ENCODE results near the gene TBX19.
A peak's percentile ranks its signal among the peaks of the same experiment; 100 is the strongest.

Gene TBX19

DNA sequence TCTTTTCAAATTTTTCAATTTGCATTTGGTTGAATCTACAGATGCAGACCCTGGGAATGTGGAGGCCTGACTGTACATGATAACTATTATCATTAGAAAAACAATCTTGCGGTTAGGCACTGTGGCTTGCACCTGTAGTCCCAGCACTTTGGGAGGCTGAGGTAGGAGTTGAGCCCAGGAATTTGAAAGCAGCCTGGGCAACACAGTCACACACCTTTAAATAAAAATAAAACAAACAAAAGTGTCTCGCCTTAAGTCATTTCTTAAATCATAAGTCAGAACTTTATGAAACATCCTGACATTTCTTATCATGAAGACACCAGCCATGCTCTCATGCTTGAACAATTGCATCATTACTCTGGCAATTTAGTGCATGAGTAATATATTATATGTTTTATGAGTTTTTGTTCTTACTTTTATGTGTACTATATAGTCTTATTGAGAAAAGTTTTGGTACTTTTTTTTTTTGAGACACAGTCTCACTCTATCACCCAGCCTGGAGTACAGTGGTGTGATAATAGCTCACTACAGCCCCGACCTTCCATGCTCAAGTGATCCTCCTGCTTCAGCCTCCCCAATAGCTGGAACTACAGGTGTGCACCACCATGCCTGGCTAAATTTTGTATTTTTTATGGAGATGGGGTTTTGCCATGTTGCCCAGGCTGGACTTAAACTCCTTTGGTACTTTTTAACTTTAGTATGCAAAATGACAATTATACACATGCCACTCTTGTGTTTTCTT, 7.8 kb downstream of the TBX19 start:
- H3K9me3 ChIP-seq (ENCODE audit: control extremely low read depth in 1 of 5, control insufficient read depth in 4 of 5, insufficient read depth in 2 of 5, low read depth in 1 of 5, low read length in 4 of 5): no peaks in the 10 kb centered on the region
- CTCF ChIA-PET: no interaction called here
- H3K27ac ChIP-seq (ENCODE audit: insufficient read depth in 1 of 2, low read depth in 1 of 2, low read length in 2 of 2, poor library complexity in 1 of 2, severe bottlenecking in 2 of 2): no peak overlapping the region
- DNase-seq: peak in 1 of 3 donors; percentile 17
- no CpG with 5 or more reads among the region's 3 CpGs for WGBS (ENCODE audit: insufficient coverage)
- H3K36me3 ChIP-seq (ENCODE audit: control insufficient read depth in 4 of 4, insufficient read depth in 4 of 4, low read length in 3 of 4): peaks cover 0 to 2% (median 0%) of the 10 kb centered on the region in 4 experiments
- no peak overlapping the region for H3K4me3 ChIP-seq (ENCODE audit: control insufficient read depth in 1 of 7, extremely low read depth in 1 of 7, insufficient read depth in 4 of 7, low read depth in 2 of 7, low read length in 6 of 7)
- peaks cover 0 to 6% (median 0%) of the 10 kb centered on the region in 4 experiments for H3K4me1 ChIP-seq (ENCODE audit: control extremely low read depth in 1 of 4, control insufficient read depth in 4 of 4, insufficient read depth in 4 of 4, low read length in 3 of 4)
- POLR2A ChIA-PET: no interaction called here
- no peaks in the 10 kb centered on the region for H3K27me3 ChIP-seq (replicated peaks in 2 of 5; ENCODE audit: control insufficient read depth in 4 of 5, insufficient read depth in 5 of 5, low read length in 4 of 5)

DNA sequence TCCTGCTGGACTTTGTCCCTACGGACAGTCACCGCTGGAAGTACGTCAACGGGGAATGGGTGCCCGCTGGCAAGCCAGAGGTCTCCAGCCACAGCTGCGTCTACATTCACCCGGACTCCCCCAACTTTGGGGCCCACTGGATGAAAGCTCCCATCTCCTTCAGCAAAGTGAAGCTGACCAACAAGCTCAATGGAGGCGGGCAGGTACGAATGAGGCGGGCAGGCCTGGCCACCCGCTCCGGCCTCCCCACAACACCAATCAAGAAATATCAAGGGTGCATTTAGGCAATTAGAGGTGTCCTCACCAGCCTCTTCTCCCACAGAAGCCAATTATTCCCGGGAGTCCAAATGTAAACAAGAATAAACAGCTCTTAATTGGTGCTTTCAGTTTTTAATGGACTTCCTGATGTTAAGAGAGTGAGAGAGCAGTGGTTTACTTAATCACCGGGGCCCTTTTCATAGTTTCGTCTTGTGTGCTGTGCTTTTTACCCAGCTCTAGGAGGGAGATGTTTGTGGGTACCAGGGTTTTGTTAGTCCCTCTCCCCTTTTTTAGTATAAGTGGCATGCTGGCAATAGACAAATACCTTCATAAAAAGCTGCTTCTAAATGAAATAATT, 10.7 kb downstream of the TBX19 start:
- Histone ChIP-seq H3K4me1 (ENCODE audit: control extremely low read depth in 1 of 4, control insufficient read depth in 4 of 4, insufficient read depth in 4 of 4, low read length in 3 of 4) (peaks cover 0 to 6% (median 0%) of the 10 kb centered on the region in 4 experiments), H3K9me3 (ENCODE audit: control extremely low read depth in 1 of 5, control insufficient read depth in 4 of 5, insufficient read depth in 2 of 5, low read depth in 1 of 5, low read length in 4 of 5) (no peaks in the 10 kb centered on the region), H3K27me3 (replicated peaks in 2 of 5; ENCODE audit: control insufficient read depth in 4 of 5, insufficient read depth in 5 of 5, low read length in 4 of 5) (no peaks in the 10 kb centered on the region), H3K27ac (ENCODE audit: insufficient read depth in 1 of 2, low read depth in 1 of 2, low read length in 2 of 2, poor library complexity in 1 of 2, severe bottlenecking in 2 of 2) (no peak overlapping the region), H3K36me3 (ENCODE audit: control insufficient read depth in 4 of 4, insufficient read depth in 4 of 4, low read length in 3 of 4) (peaks cover 0 to 2% (median 0%) of the 10 kb centered on the region in 4 experiments), H3K4me3 (ENCODE audit: control insufficient read depth in 1 of 7, extremely low read depth in 1 of 7, insufficient read depth in 4 of 7, low read depth in 2 of 7, low read length in 6 of 7) (no peak overlapping the region)
- no peak for DNase-seq
- POLR2A ChIA-PET: no interaction called here
- 96% methylated on average over 12 of the region's 15 CpGs for WGBS (ENCODE audit: insufficient coverage)
- CTCF ChIA-PET: no interaction called here

DNA sequence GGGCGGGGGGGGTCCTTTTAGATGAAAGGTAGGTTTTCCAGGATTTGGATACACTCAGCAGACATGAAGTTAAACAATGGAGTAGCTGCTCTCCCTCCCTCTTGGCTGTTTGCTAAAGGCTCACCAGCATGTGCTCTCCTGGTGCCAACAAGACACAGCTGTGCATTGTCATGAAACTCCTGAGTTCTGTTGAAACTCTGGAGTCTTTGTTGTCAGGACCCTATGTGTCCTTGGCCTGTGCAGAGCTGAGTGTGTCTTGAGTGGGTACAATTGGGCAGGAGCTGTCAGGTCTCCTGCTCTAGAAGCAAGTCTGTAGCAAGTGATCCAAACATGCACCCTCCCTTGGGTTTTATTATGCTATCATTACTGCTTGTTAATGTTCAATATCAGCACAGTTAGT, 12.7 kb downstream of the TBX19 start:
- no peaks in the 10 kb centered on the region for H3K4me1 ChIP-seq (ENCODE audit: control extremely low read depth in 1 of 4, control insufficient read depth in 4 of 4, insufficient read depth in 4 of 4, low read length in 3 of 4)
- ChIA-PET CTCF (interaction anchor here (1.0 to 1.3 kb wide), 2 partner anchors 9 to 28 kb away, joined by 3 read pairs; no protein-coding TSS in a partner anchor), POLR2A (no interaction called here)
- H3K36me3 ChIP-seq (ENCODE audit: control insufficient read depth in 4 of 4, insufficient read depth in 4 of 4, low read length in 3 of 4): peaks cover 0 to 2% (median 0%) of the 10 kb centered on the region in 4 experiments
- no CpG with 5 or more reads among the region's 1 CpG for WGBS (ENCODE audit: insufficient coverage)
- H3K27me3 ChIP-seq (replicated peaks in 2 of 5; ENCODE audit: control insufficient read depth in 4 of 5, insufficient read depth in 5 of 5, low read length in 4 of 5): no peaks in the 10 kb centered on the region
- H3K9me3 ChIP-seq (ENCODE audit: control extremely low read depth in 1 of 5, control insufficient read depth in 4 of 5, insufficient read depth in 2 of 5, low read depth in 1 of 5, low read length in 4 of 5): no peaks in the 10 kb centered on the region
- no peak overlapping the region for H3K4me3 ChIP-seq (ENCODE audit: control insufficient read depth in 1 of 7, extremely low read depth in 1 of 7, insufficient read depth in 4 of 7, low read depth in 2 of 7, low read length in 6 of 7)
- H3K27ac ChIP-seq (ENCODE audit: insufficient read depth in 1 of 2, low read depth in 1 of 2, low read length in 2 of 2, poor library complexity in 1 of 2, severe bottlenecking in 2 of 2): no peak overlapping the region
- no peak for DNase-seq

DNA sequence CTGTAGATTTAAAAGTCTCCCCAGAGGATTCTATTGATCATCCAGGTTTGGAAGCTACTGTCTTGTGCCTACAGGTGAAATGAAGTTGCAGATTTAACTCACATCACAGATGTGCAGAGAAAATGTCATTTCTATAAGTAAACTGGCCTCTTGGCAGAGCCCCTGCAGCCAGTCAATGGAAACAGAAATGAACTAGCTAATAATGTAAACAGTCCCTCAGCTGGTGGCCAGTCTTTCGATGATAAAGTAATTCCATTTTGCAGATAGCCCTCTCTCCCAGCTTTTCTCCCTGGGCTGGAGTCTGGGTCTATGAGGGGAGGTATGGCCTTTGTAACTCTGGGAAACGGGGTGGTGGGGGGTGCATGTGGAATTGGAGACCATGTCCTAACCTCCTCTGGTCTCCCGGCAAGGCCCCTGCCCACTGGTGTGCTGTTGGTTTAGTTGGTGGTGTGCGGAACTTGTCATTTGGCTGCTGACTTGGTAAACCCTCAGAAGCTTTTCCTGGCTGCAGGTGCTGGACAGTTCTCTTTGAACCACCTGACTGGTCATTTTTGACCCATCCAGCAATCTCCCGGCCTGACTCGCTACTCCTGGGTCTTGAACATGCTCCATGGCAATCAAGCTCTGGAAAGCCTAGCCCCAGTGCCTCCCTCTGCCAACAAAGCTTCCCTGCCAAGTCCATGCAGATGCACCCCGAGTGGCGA, 14.9 kb downstream of the TBX19 start:
- Histone ChIP-seq H3K4me1 (ENCODE audit: control extremely low read depth in 1 of 4, control insufficient read depth in 4 of 4, insufficient read depth in 4 of 4, low read length in 3 of 4) (no peaks in the 10 kb centered on the region), H3K9me3 (ENCODE audit: control extremely low read depth in 1 of 5, control insufficient read depth in 4 of 5, insufficient read depth in 2 of 5, low read depth in 1 of 5, low read length in 4 of 5) (no peaks in the 10 kb centered on the region), H3K27ac (ENCODE audit: insufficient read depth in 1 of 2, low read depth in 1 of 2, low read length in 2 of 2, poor library complexity in 1 of 2, severe bottlenecking in 2 of 2) (no peak overlapping the region), H3K36me3 (ENCODE audit: control insufficient read depth in 4 of 4, insufficient read depth in 4 of 4, low read length in 3 of 4) (peaks cover 0 to 2% (median 0%) of the 10 kb centered on the region in 4 experiments), H3K27me3 (replicated peaks in 2 of 5; ENCODE audit: control insufficient read depth in 4 of 5, insufficient read depth in 5 of 5, low read length in 4 of 5) (no peaks in the 10 kb centered on the region), H3K4me3 (ENCODE audit: control insufficient read depth in 1 of 7, extremely low read depth in 1 of 7, insufficient read depth in 4 of 7, low read depth in 2 of 7, low read length in 6 of 7) (no peak overlapping the region)
- DNase-seq: no peak
- POLR2A ChIA-PET: no interaction called here
- CTCF ChIA-PET: no interaction called here
- WGBS (ENCODE audit: insufficient coverage): 98% methylated on average over 8 of the region's 8 CpGs

DNA sequence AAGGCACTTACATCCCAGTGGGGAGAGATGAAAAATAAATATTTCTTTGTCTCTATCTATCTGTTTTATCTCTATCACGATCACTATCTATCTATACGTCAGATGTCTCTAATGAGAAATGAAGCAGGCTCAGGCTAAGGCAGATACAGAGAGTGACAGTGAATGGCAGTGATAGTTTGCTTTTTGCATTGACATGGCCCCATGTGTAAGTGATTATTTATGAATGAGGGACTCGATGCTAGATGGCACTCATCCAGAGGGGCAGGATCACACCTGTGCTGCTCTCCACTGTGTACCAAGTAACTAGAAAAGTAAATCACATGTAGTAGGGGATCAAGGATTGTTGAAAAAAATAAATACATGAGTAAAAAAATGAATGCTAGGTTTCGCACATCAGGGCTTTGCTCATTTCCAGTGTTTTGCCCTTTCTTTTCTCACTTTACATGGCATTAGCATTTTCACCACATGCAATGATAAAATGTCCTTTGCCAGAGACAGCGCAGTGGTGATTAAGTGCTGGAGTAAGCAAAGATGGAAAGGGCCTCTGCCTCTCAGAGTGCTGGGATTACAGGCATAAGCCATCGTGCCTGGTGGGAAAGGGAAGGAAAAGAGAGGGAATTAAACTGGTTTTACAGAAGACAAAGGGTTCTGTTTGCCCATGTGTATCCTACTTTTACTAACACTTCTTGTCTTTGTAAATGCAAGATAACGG, 16.5 kb downstream of the TBX19 start:
- H3K9me3 ChIP-seq (ENCODE audit: control extremely low read depth in 1 of 5, control insufficient read depth in 4 of 5, insufficient read depth in 2 of 5, low read depth in 1 of 5, low read length in 4 of 5): no peaks in the 10 kb centered on the region
- H3K27me3 ChIP-seq (replicated peaks in 2 of 5; ENCODE audit: control insufficient read depth in 4 of 5, insufficient read depth in 5 of 5, low read length in 4 of 5): no peaks in the 10 kb centered on the region
- no peak overlapping the region for H3K4me3 ChIP-seq (ENCODE audit: control insufficient read depth in 1 of 7, extremely low read depth in 1 of 7, insufficient read depth in 4 of 7, low read depth in 2 of 7, low read length in 6 of 7)
- no peak for DNase-seq
- CTCF ChIA-PET: no interaction called here
- H3K27ac ChIP-seq (ENCODE audit: insufficient read depth in 1 of 2, low read depth in 1 of 2, low read length in 2 of 2, poor library complexity in 1 of 2, severe bottlenecking in 2 of 2): no peak overlapping the region
- WGBS (ENCODE audit: insufficient coverage): 93% methylated on average over 2 of the region's 7 CpGs
- POLR2A ChIA-PET: no interaction called here
- H3K36me3 ChIP-seq (ENCODE audit: control insufficient read depth in 4 of 4, insufficient read depth in 4 of 4, low read length in 3 of 4): no peaks in the 10 kb centered on the region
- no peaks in the 10 kb centered on the region for H3K4me1 ChIP-seq (ENCODE audit: control extremely low read depth in 1 of 4, control insufficient read depth in 4 of 4, insufficient read depth in 4 of 4, low read length in 3 of 4)

DNA sequence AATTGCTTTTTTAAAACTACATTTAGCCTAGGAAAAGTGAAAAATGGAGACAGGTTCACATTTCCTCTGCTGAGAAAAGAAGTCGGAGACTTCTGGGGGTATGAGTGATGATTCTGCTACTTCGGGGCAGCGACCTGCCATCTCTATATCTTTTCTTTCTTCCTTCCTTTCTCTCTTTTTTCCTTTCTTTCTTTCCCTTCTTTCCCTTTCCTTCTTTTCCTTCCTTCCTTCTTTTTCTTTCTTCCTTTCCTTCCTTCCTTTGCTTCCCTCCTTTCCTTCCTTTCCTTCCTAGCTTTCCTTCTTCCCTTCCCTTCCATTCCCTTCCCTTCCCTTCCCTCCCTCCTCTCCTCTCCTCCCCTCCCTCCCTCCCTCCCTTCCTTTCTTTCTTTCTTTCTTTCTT, 17.8 kb downstream of the TBX19 start:
- no peak for DNase-seq
- 100% methylated on average over 3 of the region's 3 CpGs for WGBS (ENCODE audit: insufficient coverage)
- Histone ChIP-seq H3K9me3 (ENCODE audit: control extremely low read depth in 1 of 5, control insufficient read depth in 4 of 5, insufficient read depth in 2 of 5, low read depth in 1 of 5, low read length in 4 of 5) (no peaks in the 10 kb centered on the region), H3K27me3 (replicated peaks in 2 of 5; ENCODE audit: control insufficient read depth in 4 of 5, insufficient read depth in 5 of 5, low read length in 4 of 5) (no peaks in the 10 kb centered on the region), H3K4me3 (ENCODE audit: control insufficient read depth in 1 of 7, extremely low read depth in 1 of 7, insufficient read depth in 4 of 7, low read depth in 2 of 7, low read length in 6 of 7) (no peak overlapping the region), H3K27ac (ENCODE audit: insufficient read depth in 1 of 2, low read depth in 1 of 2, low read length in 2 of 2, poor library complexity in 1 of 2, severe bottlenecking in 2 of 2) (no peak overlapping the region), H3K36me3 (ENCODE audit: control insufficient read depth in 4 of 4, insufficient read depth in 4 of 4, low read length in 3 of 4) (no peaks in the 10 kb centered on the region), H3K4me1 (ENCODE audit: control extremely low read depth in 1 of 4, control insufficient read depth in 4 of 4, insufficient read depth in 4 of 4, low read length in 3 of 4) (no peaks in the 10 kb centered on the region)
- POLR2A ChIA-PET: no interaction called here
- CTCF ChIA-PET: no interaction called here
